GM19240 (cell line): ENCODE results near the gene GOLT1A.
"Not testable (repeated sequence)": the region's sequence is repeated elsewhere in the genome, so short reads cannot be mapped to it uniquely, and the experiment has no call there.

Experiments used
- DNase-seq: peaks from one replicate; pipeline ENCODE4 v3.0.0; 2011; ENCODE audit warnings: low spot score; ENCODE audit not compliant: insufficient read length

Gene GOLT1A

DNA sequence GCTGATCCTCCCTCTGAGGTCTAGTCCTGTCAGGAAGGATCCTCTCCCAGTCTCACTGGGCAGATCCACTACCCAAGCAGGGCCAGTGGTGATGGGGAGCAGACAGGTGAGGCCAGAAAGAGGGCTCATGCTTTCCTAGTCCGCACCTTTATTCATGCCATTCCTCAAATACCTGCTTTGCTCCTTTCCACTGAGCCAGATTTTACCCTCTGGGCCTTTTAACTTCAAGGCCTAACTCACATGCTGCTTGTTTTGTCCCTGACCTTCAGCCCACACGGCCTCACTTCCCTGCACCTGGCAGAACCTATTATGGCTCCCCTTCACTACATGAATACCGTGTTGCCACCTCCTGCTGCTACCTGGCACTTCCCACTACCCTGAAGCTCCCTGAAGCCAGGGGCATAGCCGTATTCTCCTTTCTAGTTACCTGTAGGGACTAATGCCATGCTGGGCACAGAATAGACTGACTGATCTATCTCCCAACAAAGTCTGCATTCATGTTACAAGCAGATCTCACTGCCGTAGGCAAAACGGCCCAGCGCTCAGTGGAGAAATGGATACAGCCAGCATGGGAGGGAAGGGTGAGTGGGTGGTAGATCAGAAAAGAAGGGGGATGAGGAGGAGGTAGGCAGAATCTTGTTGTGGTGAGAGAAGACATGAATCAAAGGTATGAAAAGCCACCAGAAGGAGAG, 36.1 kb upstream of the GOLT1A start:
- no peak for DNase-seq

DNA sequence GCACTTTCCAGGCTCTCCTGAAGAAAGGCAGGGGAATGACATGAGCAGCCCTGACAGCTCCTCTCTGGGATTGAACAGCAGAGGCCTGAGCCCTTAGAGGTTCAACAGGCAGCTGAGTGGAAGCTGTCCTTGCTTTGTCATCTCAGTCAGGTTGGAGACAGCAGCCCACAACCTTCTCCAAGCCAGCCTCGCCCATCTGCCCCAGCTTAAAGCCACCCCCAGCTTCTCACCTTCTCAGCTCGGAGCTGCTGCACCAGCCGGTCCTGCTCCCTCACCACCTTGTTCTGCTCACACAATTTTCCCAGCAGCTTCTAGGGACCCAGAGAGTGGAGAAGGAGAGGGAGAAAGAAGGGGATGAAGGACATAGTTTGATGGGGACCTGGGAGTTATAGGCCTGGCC, 35.2 kb upstream of the GOLT1A start:
- DNase-seq: no peak

- DNase-seq: no peak
Measured at GRCh38 chr1:204246876-204247275, 33.1 kb upstream of the GOLT1A start.

DNA sequence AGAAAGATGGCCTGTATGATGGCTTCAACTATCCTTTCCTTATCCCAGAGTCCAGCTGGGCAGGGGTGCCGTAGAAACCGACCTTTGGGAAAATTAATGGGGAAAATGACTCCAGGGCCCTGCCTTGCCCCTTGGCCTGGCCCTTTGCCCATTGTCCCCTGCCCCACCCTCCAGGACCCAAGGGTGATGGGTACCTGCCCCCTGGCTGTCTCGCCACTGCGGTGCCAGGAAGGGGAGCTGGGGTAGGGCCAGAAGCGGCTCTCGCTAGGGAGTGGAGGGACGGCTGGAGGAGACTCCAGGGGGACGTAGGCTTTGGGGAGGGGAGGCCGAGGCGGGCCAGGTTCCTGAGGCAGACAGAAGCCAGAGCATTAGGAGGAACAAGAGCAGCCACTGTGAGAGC, 29.1 kb upstream of the GOLT1A start:
- no peak for DNase-seq

DNA sequence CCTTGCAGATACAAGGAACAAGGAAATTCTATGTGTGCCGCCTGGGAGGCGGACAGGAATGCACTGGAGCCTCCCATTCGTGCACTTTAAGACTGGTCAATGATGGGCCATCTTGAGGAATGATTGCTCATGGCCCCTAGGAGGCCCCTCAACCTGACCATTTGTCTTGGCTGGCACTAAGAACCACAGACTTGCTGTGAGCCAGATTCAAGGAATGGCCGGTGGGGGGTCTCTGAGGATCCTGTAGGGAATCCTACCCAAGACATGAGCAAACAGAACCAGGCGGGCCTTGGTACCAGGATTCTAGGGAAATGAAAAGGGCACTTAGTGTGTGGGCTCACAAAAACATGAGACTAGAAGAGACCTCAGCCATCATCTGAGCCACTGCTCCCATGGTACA, 28.1 kb upstream of the GOLT1A start:
- no peak for DNase-seq

- DNase-seq: no peak
Measured at GRCh38 chr1:204241050-204241449, 27.3 kb upstream of the GOLT1A start.

DNA sequence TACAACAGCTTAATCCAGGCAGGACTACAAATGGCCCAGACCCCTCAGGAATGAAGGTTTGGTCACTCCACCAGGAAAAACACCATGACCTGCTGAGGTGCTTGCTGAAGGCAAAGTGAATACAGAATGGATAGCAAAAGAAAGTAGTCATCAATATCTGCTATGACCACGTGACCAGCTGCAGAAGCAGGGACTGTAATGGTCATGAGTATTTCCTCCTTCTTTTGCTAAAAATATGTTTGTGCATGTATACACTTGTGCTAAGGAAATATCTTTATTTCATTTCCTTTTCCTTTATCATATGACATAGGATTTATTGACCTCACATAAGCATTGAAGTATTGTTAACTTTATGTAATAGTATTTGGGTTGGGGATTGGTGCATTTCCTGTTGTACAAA, 26.4 kb upstream of the GOLT1A start:
- no peak for DNase-seq

DNA sequence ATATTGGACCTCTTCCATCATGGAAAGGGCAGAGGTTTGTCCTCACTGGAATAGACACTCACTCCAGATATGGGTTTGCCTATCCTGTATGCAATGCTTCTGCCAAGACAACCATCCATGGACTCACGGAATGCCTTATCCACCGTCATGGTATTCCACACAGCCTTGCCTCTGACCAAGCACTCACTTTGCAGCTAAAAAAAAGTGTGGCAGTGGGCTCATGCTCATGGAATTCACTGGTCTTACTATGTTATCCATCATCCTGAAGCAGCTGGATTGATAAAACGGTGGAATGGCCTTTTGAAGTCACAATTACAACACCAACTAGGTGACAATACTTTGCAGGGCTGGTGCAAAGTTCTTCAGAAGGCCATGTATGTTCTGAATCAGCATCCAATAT, 25.6 kb upstream of the GOLT1A start:
- not testable (repeated sequence) for DNase-seq

DNA sequence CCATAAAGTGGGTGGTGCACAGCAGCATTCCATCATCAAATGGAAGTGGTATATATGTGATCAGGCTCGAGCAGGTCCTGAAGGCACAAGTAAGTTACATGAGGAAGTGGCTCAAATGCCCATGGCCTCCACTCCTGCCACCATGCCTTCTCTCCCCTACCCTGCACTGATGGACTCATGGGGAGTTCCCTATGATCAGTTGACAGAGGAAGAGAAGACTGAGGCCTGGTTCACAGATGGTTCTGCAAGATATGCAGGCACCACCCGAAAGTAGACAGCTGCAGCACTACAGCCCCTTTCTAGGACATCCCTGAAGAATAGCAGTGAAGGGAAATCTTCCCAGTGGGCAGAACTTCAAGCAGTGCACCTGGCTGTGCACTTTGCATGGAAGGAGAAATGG, 24.7 kb upstream of the GOLT1A start:
- DNase-seq: not testable (repeated sequence)

GRCh38 chr1:204237515-204237914, 23.7 kb upstream of the GOLT1A start:
- not testable (repeated sequence) for DNase-seq

DNA sequence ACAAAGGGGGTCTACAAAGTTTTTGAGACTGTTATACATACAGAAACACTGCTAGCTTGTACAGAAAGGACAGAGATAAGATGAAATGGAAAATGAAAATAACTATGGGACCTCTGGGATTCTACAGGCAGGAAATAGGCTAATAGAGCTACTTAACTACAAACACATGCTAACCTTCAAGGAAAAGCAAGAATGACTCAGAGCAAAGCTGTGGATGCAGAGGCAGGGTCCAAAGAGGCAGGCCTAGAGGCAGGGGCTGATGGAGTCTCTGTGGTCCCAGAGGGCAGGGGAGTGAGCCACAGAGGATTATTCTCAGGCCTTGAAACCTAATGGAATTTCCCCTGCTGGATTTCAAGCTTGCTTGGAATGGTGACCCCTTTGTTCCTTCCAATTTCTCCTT, 18.7 kb upstream of the GOLT1A start:
- no peak for DNase-seq

GRCh38 chr1:204230211-204230610, 16.4 kb upstream of the GOLT1A start:
- DNase-seq: no peak

DNA sequence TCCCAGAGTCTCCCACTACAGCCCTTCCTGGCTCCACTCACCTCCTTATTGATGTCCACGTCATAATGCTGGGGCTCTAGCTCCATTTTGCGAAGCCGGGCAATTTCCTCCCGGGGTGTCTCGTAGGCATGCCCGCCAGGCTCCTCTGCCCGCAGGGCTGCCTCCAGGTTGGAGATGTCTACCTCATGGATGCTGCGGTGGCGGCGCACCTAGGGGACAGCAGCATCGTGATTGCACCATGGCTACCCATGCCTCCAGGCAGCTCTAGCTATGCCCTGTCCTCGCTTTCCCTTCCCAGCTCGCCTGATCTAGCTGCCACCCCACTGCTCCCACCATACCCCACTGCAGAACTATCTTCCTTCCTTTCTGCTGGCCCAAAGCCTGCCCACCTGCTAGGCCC, 15.1 kb upstream of the GOLT1A start:
- DNase-seq: no peak

GRCh38 chr1:204227996-204228785, 14.4 kb upstream of the GOLT1A start:
- no peak for DNase-seq

DNA sequence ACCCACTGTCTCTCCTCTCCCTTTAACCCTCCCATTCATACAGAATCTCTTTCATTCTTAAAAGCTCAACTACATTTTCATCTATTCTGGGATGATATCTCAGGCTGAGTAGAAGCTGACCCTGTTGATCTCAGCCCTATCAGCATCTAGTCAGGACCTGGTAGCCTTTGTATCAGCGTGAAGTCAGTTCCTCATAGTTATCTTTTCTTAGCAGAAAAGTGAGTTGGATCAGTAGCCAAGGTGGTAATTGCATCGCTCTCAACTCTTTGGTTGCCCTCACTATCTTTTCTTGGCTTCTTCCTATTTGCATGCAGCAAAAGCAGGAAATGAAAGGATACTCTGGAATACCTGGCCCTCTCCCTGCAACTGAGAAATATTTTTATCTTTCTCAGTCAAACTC, 13.6 kb upstream of the GOLT1A start:
- no peak for DNase-seq

DNA sequence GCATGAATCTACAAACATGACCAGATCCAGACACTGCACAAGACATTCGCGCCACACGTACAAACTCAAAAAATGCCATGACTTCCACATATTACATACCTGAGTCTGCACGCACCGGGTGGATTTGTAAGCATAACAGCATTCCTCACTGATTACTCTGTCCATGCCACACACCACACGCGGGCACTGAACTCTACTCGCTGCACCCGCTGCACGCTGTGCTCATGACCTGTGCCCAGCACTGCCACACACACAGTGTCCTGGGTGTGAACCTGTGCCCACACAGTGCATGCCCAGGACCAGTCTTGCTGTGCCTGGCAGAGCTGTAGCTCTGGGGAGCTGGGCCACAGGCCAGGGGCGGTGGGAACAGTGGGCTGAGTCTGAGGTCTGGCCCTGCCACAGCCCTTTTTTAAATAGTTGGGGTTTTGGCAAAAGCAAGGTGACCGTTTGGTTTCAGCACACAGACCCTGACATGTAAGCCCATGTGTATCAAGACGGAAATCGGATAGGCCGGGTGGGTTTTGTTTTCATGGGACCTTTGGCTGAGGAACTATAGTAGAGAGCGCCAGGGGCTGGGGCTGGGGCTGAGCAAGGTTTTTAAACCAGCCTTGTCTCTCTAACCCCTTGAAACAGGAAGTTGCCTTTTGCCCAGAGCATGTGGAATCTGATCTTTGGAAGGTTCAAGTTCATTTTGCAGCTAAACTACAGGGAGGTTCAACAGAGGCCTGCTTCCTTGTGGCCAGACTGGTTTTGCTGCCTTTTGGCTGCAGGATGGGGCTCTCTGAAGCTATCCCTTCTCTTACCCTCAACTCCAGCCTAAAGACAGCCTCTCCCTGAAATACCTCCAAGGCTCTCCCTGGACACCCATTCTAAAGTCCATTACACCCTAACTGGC, 12.3 kb upstream of the GOLT1A start:
- no peak for DNase-seq

DNA sequence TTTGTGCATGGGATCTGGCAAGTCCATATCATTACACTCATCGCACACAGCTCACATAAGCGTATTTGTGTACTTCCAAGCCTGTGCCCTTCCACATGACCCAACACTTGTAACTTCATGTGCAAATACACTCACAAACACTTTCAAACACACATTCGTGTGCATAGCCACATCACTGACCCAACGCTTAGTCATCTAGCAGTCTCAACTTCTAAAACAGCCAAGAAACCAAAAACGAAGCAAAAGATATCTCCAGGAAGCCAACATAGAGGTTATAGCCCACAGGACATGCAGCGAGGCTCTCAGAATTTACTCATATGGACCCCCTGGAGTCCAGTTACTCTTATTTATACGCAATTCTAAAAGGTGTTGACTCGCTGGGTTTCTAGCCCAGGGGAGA, 10.9 kb upstream of the GOLT1A start:
- DNase-seq: no peak

DNA sequence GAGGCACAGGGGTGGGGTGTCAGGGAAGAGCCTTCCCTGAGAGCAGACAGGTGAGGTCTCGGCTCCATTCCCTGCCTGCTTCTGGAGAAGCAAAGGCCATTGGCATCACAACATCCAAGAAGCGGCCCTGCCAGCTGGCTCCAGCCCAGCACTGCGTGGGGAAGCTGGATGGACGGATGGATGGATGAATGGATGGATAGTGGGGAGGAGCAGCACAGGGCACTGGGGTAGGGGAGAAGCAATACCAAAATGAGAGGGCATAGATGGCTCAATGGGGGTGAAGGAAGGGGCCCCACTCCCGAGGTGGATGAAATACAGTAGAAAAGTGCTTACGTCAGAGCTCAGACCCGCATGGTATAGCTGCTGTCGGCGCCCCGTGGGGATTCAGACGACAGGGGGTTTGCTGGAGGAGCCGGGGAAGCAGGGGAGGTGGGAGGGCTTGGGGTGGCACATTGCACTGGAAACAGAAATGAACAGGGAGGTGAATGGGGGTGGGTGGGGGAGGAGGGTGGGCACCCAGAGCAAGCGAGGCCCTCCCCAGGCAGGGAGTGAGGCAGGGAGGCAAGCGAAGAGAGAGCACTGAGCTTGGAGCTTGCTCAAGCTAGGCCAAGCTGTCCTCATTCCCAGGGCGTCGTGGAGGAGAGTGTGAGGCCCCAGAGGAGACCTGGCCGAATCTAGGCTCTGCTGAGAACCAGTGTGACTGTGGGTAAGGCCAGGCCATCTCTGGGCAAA, 9.5 kb upstream of the GOLT1A start:
- no peak for DNase-seq

- DNase-seq: no peak
Measured at GRCh38 chr1:204222764-204223055, 8.9 kb upstream of the GOLT1A start.

DNA sequence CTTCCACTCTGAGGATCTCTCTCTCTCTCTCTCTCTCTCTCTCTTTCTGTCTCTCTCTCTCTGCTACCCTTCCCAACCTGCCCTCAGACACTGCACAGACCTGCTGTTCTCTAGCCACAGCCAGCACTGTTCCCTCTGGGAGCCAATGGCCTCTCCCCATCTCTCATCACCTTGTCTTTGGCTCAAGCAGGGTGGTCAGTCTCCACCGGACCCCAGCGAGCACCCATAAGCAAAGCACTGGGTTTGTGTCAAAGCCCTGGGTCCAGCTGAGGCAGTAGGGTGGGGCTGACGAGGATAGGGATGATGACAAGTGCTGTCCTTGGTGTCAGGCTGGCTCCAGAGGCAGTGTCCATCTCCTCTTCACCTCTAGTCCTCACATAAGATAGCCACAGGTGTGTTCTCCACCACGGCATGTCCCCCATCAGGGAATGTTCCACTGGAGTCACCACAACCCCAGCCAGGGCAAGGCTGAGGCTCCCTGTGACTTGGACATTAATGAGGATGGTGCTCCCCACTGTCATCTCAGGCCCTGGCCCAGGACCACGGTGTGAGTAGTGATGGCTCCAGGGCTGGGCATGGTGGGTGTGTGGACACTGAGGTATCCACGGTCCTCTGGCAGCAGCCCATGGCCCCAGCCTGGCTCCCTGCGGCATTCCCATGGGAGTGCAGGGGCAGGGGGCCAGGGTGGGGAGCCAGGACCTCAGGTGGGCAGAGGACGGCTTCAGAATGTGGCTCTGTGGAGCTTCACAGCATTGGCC, 8.4 kb upstream of the GOLT1A start:
- no peak for DNase-seq

GRCh38 chr1:204221271-204221670, 7.5 kb upstream of the GOLT1A start:
- no peak for DNase-seq
